ENCODE measurements around the gene AGPAT4.

AGPAT4 gene

GRCh38 chr6:161100072-161100471, 173.8 kb downstream of the AGPAT4 start:
- Histone ChIP-seq H3K4me3 (ENCODE audit: low read length, poor library complexity, severe bottlenecking) (no peak overlapping the region), H3K9me3 (ENCODE audit: insufficient read depth, low read depth, low read length) (no peaks in the 10 kb centered on the region), H3K4me2 (ENCODE audit: low read depth, low read length, poor library complexity, severe bottlenecking) (no peak overlapping the region), H3K79me2 (ENCODE audit: insufficient read depth, low read length) (no peaks in the 10 kb centered on the region), H3K9me2 (replicated peaks; ENCODE audit: low read depth, low read length) (no peaks in the 10 kb centered on the region), H3K27me3 (ENCODE audit: insufficient read depth, low read length, poor library complexity, severe bottlenecking) (no peaks in the 10 kb centered on the region), H3K36me3 (ENCODE audit: insufficient read depth, low read length) (peaks cover 70% of the 10 kb centered on the region; the same call in 1 of the 2 replicates), H4K20me1 (ENCODE audit: insufficient read depth, low read length, poor library complexity, severe bottlenecking) (no peaks in the 10 kb centered on the region), H2AFZ (ENCODE audit: low read length) (no peak overlapping the region), H3F3A (ENCODE audit: low read depth) (no peaks in the 10 kb centered on the region), H3K4me1 (ENCODE audit: insufficient read depth, low read length, poor library complexity, severe bottlenecking) (no peaks in the 10 kb centered on the region), H3K9ac (ENCODE audit: low read depth, low read length, poor library complexity, severe bottlenecking) (no peak overlapping the region)
- TF ChIP-seq EZH2phosphoT487 (IDR thresholded peaks at IDR 0.05; ENCODE audit: borderline replicate concordance) (no peak), CTCF (conservative IDR thresholded peaks at IDR 0.05; ENCODE audit: low read length) (no peak)

- Histone ChIP-seq H3K4me3 (ENCODE audit: low read length, poor library complexity, severe bottlenecking) (no peak overlapping the region), H3K36me3 (ENCODE audit: insufficient read depth, low read length) (peaks cover 84% of the 10 kb centered on the region), H3K9ac (ENCODE audit: low read depth, low read length, poor library complexity, severe bottlenecking) (no peak overlapping the region), H3K4me2 (ENCODE audit: low read depth, low read length, poor library complexity, severe bottlenecking) (no peak overlapping the region), H3K9me3 (ENCODE audit: insufficient read depth, low read depth, low read length) (no peaks in the 10 kb centered on the region), H3K9me2 (replicated peaks; ENCODE audit: low read depth, low read length) (no peaks in the 10 kb centered on the region), H3F3A (ENCODE audit: low read depth) (no peaks in the 10 kb centered on the region), H4K20me1 (ENCODE audit: insufficient read depth, low read length, poor library complexity, severe bottlenecking) (no peaks in the 10 kb centered on the region), H3K27me3 (ENCODE audit: insufficient read depth, low read length, poor library complexity, severe bottlenecking) (no peaks in the 10 kb centered on the region), H2AFZ (ENCODE audit: low read length) (no peak overlapping the region), H3K79me2 (ENCODE audit: insufficient read depth, low read length) (no peaks in the 10 kb centered on the region), H3K4me1 (ENCODE audit: insufficient read depth, low read length, poor library complexity, severe bottlenecking) (no peaks in the 10 kb centered on the region)
- TF ChIP-seq CTCF (conservative IDR thresholded peaks at IDR 0.05; ENCODE audit: low read length) (no peak), EZH2phosphoT487 (IDR thresholded peaks at IDR 0.05; ENCODE audit: borderline replicate concordance) (no peak)
Observed at GRCh38 chr6:161095916-161096315, 177.9 kb downstream of the AGPAT4 start.

- no peaks in the 10 kb centered on the region for H3K9me3 ChIP-seq (ENCODE audit: insufficient read depth, low read depth, low read length)
- H3K4me1 ChIP-seq (ENCODE audit: insufficient read depth, low read length, poor library complexity, severe bottlenecking), result no peaks in the 10 kb centered on the region
- peaks cover 85% of the 10 kb centered on the region for H3K36me3 ChIP-seq (ENCODE audit: insufficient read depth, low read length)
- H3K9me2 ChIP-seq (replicated peaks; ENCODE audit: low read depth, low read length), result no peaks in the 10 kb centered on the region
- no peak overlapping the region for H3K4me3 ChIP-seq (ENCODE audit: low read length, poor library complexity, severe bottlenecking)
- no peak overlapping the region for H3K4me2 ChIP-seq (ENCODE audit: low read depth, low read length, poor library complexity, severe bottlenecking)
- TF ChIP-seq EZH2phosphoT487 (IDR thresholded peaks at IDR 0.05; ENCODE audit: borderline replicate concordance), result no peak
- TF ChIP-seq CTCF (conservative IDR thresholded peaks at IDR 0.05; ENCODE audit: low read length), result no peak
- no peak overlapping the region for H2AFZ ChIP-seq (ENCODE audit: low read length)
- no peaks in the 10 kb centered on the region for H3F3A ChIP-seq (ENCODE audit: low read depth)
- H3K79me2 ChIP-seq (ENCODE audit: insufficient read depth, low read length), result no peaks in the 10 kb centered on the region
- no peaks in the 10 kb centered on the region for H4K20me1 ChIP-seq (ENCODE audit: insufficient read depth, low read length, poor library complexity, severe bottlenecking)
- no peak overlapping the region for H3K9ac ChIP-seq (ENCODE audit: low read depth, low read length, poor library complexity, severe bottlenecking)
- H3K27me3 ChIP-seq (ENCODE audit: insufficient read depth, low read length, poor library complexity, severe bottlenecking), result no peaks in the 10 kb centered on the region
Observed at GRCh38 chr6:161094955-161095354, 178.9 kb downstream of the AGPAT4 start.
